ENCODE measurements around the gene SETBP1.

The SETBP1 gene

GRCh38 chr18:44937960-44938719 is 257.5 kb downstream of the SETBP1 start:
- DNase-seq (ENCODE audit: low read depth in 3 of 3), result no peak

GRCh38 chr18:44938720-44939665 is 258.3 kb downstream of the SETBP1 start:
- no peak for DNase-seq (ENCODE audit: low read depth in 3 of 3)

GRCh38 chr18:44941516-44941915 is 260.8 kb downstream of the SETBP1 start:
- DNase-seq (ENCODE audit: low read depth in 3 of 3), result no peak

- no peak for DNase-seq (ENCODE audit: low read depth in 3 of 3)
Observed at GRCh38 chr18:44942073-44942472, 261.4 kb downstream of the SETBP1 start.

DNA sequence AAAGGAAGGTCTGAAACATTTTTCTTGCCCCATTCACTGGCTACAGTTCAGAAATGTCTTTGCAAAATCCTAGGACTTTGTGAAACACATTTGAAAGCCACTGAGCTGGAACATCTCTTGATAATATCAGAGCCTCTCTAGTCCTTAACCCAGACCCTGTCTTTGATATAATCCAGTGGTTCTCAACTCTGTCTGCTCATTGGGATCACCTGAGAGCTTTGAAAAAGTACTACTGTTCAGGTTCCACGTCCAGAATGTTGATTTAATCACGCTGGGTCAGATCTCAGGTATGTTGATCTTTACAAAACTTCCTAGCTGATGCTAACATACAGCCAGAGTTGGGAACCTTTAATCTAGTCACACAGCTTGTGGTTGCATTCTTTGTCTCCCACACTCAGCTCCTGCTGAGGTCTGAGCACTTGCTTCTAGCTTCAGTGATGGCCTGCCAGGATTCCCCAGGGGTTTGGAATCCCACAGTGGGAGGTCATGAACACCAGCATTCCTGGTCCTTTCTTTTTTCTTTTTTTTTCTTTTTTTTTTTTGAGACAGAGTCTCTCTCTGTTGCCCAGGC is 262.7 kb downstream of the SETBP1 start:
- DNase-seq (ENCODE audit: low read depth in 3 of 3), result no peak

DNA sequence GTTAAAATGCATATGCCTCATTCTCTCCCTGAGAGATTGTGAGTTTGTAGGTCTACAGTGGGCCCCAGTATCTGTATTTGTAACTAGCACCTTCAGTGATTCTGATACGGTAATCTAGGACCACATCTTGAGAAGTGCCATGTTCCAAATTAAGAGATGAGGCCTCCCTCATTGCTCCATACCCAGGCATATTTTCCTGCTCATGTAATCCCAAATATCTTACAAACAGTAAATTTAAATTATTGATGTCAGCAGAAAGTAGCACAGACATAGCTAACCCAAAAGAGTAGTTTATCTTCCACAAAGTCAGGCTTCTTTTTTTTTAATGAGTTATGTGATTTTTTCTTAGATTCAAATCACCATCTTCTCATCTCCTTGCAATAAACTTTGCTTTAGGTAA is 263.8 kb downstream of the SETBP1 start:
- no peak for DNase-seq (ENCODE audit: low read depth in 3 of 3)

DNA sequence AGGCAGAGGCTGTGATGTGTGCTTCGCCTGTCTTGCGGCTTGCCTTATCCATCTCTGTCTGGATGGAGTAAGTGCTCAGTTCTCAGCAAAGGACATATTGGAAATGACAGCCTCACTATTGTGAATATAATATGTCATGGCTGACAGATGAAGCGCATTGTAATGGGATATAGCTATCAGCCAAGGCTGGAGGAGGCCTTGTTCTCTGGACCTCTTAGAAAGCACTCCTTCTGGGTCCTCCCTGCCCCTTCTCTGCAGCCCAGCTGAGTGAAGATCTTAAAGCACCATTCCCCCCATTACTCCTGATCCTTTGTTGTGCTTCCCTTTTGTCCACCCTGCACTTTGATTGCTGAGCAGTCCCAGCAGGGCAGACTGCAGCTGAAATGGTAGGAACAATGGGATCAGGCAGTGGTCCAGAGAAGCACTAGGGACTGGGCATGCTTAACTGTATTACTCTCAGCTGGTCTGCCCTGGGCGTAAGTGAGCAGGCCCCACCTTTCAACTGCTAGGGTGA is 265.3 kb downstream of the SETBP1 start:
- DNase-seq (ENCODE audit: low read depth in 3 of 3), result no peak

DNA sequence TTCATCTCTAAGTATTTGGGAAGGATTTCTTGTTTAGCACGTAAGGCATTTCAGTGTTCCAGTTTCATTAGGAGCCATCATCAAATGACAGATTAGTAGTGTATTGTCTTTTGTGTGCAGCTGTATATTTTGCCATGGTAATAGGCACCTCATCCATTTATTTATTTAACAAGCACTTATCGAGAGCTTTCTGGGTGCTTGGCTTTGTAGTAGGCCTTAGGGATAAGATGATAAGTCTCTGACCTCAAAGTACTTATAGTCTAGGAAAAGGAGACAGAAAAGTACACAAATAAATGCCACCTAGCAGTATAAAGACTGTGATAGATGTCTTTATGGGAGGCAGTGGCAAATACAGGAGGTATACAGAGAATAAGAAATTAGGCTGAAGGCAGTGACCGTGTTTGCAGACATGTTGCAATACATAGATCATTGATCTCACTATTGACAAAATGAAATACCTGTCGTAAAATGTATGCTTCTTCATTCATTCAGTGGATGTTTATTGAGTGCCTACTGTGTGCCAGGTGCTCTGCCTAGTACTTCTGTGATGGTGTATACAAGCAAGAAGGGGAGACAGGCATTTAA is 265.9 kb downstream of the SETBP1 start:
- DNase-seq (ENCODE audit: low read depth in 3 of 3), result no peak

DNA sequence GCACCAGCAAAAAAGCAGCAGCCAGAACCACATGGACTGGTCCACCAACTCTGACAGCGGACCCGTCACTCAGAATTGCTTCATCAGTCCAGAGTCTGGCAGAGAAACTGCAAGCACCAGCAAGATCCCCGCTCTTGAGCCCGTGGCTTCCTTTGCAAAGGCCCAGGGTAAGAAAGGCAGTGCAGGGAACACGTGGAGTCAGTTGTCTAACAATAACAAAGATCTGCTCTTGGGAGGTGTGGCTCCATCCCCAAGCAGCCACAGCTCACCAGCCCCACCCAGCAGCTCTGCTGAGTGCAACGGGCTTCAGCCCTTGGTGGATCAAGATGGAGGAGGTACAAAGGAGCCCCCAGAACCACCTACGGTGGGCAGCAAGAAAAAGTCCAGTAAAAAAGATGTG is 269.3 kb downstream of the SETBP1 start:
- no peak for DNase-seq (ENCODE audit: low read depth in 3 of 3)

- DNase-seq (ENCODE audit: low read depth in 3 of 3), result no peak
Observed at GRCh38 chr18:44950685-44951195, 270.1 kb downstream of the SETBP1 start.

- DNase-seq (ENCODE audit: low read depth in 3 of 3), result no peak
Observed at GRCh38 chr18:44951748-44952147, 271.1 kb downstream of the SETBP1 start.

DNA sequence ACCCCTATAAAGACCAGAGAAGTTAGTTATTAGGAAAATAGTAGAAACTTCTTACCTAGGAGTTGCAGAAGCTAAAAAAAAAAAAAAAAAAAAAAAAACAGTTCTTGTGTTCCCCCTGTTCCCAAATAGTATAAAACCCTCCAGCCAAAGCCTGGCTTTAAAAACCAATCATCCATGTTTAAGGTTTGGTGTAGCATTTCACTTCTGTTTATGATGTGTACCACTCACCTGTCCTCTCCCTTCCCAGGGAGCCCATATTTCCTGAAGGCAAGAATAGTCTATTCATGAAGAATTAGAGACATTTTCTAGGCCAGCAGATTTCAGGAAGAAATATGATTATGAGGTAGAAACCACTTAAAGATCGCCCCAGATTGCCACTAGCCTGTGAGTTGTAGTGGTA is 273.6 kb downstream of the SETBP1 start:
- DNase-seq (ENCODE audit: low read depth in 3 of 3), result no peak

GRCh38 chr18:44955825-44956224 is 275.1 kb downstream of the SETBP1 start:
- DNase-seq (ENCODE audit: low read depth in 3 of 3), result no peak

DNA sequence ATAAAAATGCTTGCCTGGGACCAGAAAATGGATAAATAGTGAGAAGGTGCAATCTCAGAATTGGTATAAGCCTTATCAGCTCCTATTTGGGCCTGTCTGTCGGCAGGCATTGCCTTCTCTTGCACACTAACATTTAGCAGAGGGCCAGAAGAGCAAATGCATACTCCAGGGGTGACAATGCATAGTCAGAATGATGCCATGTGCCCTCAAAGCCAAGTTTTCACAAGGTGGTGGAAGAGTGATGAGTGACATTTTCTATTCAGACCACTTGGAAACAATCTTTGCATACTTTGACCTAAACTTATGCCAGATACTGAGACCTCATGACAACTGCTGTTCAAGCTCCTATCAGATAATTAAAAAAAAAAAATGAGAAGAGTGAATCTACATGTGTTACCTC is 276.3 kb downstream of the SETBP1 start:
- no peak for DNase-seq (ENCODE audit: low read depth in 3 of 3)

DNA sequence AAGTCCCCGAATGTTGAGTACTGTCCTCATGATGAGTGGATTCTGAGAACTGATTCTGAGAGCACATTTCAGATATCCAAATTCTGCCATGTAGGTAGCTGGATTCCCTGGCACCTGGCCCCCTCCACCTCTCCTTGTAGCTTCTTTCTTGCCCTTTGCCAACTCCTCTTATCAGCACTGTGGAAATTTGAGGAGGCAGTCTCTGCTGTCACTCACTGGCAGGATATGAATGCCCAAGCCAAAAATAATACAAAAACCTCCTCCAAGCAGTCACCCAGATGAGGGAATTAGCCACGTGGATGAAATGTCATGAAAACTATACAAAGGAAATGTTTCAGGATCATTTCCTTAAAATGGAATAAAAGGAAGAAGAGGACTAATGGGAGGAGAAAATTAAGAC is 276.8 kb downstream of the SETBP1 start:
- no peak for DNase-seq (ENCODE audit: low read depth in 3 of 3)

DNA sequence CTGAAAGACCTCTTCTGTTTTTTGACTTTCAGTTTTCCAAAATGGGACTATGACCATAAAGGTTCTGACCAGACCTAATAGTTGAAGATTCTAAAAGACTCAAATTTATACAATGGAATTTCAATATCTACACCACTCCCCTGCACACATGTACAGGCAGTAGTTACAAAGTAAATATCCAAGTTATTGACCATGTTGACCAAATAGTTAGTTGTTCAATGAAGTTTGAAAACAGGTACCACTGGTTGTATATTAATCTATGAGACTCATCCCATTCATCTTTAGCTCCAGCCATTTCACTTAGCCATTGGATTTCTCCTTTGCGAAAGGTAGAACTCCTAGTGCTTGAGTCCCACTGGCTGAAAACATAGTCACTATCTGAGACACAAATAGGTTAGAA is 277.4 kb downstream of the SETBP1 start:
- DNase-seq (ENCODE audit: low read depth in 3 of 3), result no peak

DNA sequence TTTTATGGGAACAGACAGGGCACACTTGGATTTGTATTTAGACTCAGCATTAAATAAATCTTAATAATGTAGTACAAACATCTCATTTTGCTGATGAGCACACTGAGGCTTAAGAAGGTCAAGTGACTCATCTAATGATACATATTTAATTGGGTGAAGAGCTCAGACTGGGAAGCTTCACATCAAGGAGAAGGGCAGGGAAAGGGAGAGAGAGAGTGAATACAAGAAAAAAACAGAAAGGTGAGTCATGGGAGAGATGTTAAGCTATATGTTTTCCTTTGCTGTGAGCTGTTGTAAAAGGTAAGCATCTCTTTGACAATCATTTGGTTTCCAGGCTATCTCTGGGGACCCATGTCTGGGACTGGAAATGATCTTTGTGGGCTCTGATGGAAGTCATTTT is 277.8 kb downstream of the SETBP1 start:
- no peak for DNase-seq (ENCODE audit: low read depth in 3 of 3)

- DNase-seq (ENCODE audit: low read depth in 3 of 3), result no peak
Observed at GRCh38 chr18:44959013-44959412, 278.3 kb downstream of the SETBP1 start.

DNA sequence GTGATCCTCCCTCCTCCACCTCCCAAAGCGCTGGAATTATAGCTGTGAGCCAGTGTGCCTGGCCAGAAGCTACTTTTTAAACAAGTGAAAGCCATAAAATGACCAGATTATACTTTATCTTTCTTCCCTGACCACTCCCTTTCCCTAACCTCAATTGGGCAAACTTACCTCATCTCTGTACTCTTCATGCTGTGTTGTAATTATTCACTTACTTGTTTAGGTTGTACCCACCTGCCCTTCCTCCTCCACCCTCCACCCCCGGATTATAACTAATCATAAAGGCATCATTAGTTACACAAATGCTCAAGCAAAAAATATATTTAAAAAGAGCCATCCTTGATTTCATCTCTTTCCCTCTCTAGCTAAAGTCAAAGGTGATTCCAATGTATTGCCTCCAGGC is 279.9 kb downstream of the SETBP1 start:
- DNase-seq (ENCODE audit: low read depth in 3 of 3), result no peak

GRCh38 chr18:44961288-44961995 is 280.8 kb downstream of the SETBP1 start:
- no peak for DNase-seq (ENCODE audit: low read depth in 3 of 3)

GRCh38 chr18:44967599-44967998 is 286.9 kb downstream of the SETBP1 start:
- DNase-seq (ENCODE audit: low read depth in 3 of 3), result no peak
